H9 (cell line): ENCODE results near the gene DIAPH2. TPM values are rescaled to one million over a fixed set of nuclear protein-coding genes. Genes with fewer than 3 reads are reported as not detected.

Source experiments
- DNase-seq: peaks from one replicate; pipeline ENCODE4 v3.0.0-alpha.2; 2017
- H2AFZ ChIP-seq: one replicate; pipeline ENCODE4 v1.6.1; 2013; ENCODE audit warnings: mild to moderate bottlenecking, low read length, control low read depth, moderate library complexity
- H2AK5ac ChIP-seq: 2 replicates; pipeline ENCODE4 v1.6.1; 2013; ENCODE audit warnings: low read length, control low read depth, mixed read lengths; ENCODE audit not compliant: insufficient read length
- H2BK120ac ChIP-seq: one replicate; pipeline ENCODE4 v1.6.1; 2013; ENCODE audit warnings: low read depth, mild to moderate bottlenecking, low read length, control low read depth, inconsistent platforms; ENCODE audit not compliant: poor library complexity, severe bottlenecking
- H2BK12ac ChIP-seq: 2 replicates; pipeline ENCODE4 v1.6.1; 2013; ENCODE audit warnings: low read length, control low read depth, mixed read lengths, low read depth; ENCODE audit not compliant: insufficient read length
- H2BK15ac ChIP-seq: 2 replicates; pipeline ENCODE4 v1.6.1; 2013; ENCODE audit warnings: low read depth, low read length, control low read depth
- H2BK20ac ChIP-seq: one replicate; pipeline ENCODE4 v1.6.1; 2013; ENCODE audit warnings: low read depth, mild to moderate bottlenecking, low read length, control low read depth, inconsistent platforms; ENCODE audit not compliant: poor library complexity, severe bottlenecking
- H2BK5ac ChIP-seq: 2 replicates; pipeline ENCODE4 v1.6.1; 2013; ENCODE audit warnings: low read length, control low read depth, mixed read lengths; ENCODE audit not compliant: insufficient read length
- H3K14ac ChIP-seq: 2 replicates; pipeline ENCODE4 v1.6.1; 2013; ENCODE audit warnings: low read length, control low read depth; ENCODE audit not compliant: insufficient read depth
- H3K18ac ChIP-seq: 2 replicates; pipeline ENCODE4 v1.6.1; 2013; ENCODE audit warnings: low read depth, mild to moderate bottlenecking, mixed read lengths, low read length, control low read depth; ENCODE audit not compliant: insufficient read length
- H3K23ac ChIP-seq: 2 replicates; pipeline ENCODE4 v1.6.1; 2013; ENCODE audit warnings: low read length, control low read depth, mixed read lengths, low read depth; ENCODE audit not compliant: insufficient read length
- H3K23me2 ChIP-seq: 2 replicates; pipeline ENCODE4 v1.6.1; 2013; ENCODE audit warnings: low read depth, mild to moderate bottlenecking, mixed read lengths, low read length, control low read depth; ENCODE audit not compliant: insufficient read length, poor library complexity, severe bottlenecking
- H3K27ac ChIP-seq: 2 replicates; pipeline ENCODE4 v1.5.1; 2013; ENCODE audit warnings: low read length, control low read depth, mixed read lengths, low read depth; ENCODE audit not compliant: insufficient read length
- H3K27me3 ChIP-seq: 2 replicates; pipeline ENCODE4 v1.6.1; 2013; ENCODE audit warnings: low read length, control low read depth, inconsistent platforms; ENCODE audit not compliant: insufficient read depth
- H3K4ac ChIP-seq: 2 replicates; pipeline ENCODE4 v1.6.1; 2013; ENCODE audit warnings: low read depth, mild to moderate bottlenecking, control low read depth, inconsistent platforms, low read length, moderate library complexity
- H3K4me1 ChIP-seq: 2 replicates; pipeline ENCODE4 v1.6.1; 2013; ENCODE audit warnings: low read length, control low read depth, inconsistent platforms; ENCODE audit not compliant: insufficient read depth
- H3K4me2 ChIP-seq: 2 replicates; pipeline ENCODE4 v1.6.1; 2013; ENCODE audit warnings: low read length, control low read depth, mixed read lengths; ENCODE audit not compliant: insufficient read length, insufficient read depth
- H3K56ac ChIP-seq: 2 replicates; pipeline ENCODE4 v1.6.1; 2013; ENCODE audit warnings: low read depth, mild to moderate bottlenecking, mixed read lengths, low read length, control low read depth; ENCODE audit not compliant: insufficient read length
- H3K79me1 ChIP-seq: 2 replicates; pipeline ENCODE4 v1.6.1; 2013; ENCODE audit warnings: low read depth, mild to moderate bottlenecking, moderate library complexity, low read length, control low read depth, inconsistent platforms; ENCODE audit not compliant: insufficient read depth, poor library complexity, severe bottlenecking
- H3K79me2 ChIP-seq: 2 replicates; pipeline ENCODE4 v1.6.1; 2013; ENCODE audit warnings: low read length, control low read depth, inconsistent platforms; ENCODE audit not compliant: insufficient read depth
- H3K9ac ChIP-seq: 2 replicates; pipeline ENCODE4 v1.6.1; 2013; ENCODE audit warnings: low read length, control low read depth, mixed read lengths; ENCODE audit not compliant: insufficient read length; ENCODE audit errors: extremely low read depth
- H3K9me3 ChIP-seq: one replicate; pipeline ENCODE4 v1.6.1; 2013; ENCODE audit warnings: low read depth, low read length, inconsistent platforms; ENCODE audit not compliant: control insufficient read depth
- H3T11ph ChIP-seq: one replicate; pipeline ENCODE4 v1.6.1; 2013; ENCODE audit warnings: mild to moderate bottlenecking, low read length, control low read depth, inconsistent platforms
- H4K20me1 ChIP-seq: one replicate; pipeline ENCODE4 v1.6.1; 2013; ENCODE audit not compliant: control insufficient read depth, insufficient read length, insufficient read depth
- H4K5ac ChIP-seq: 2 replicates; pipeline ENCODE4 v1.6.1; 2013; ENCODE audit warnings: low read depth, mild to moderate bottlenecking, mixed read lengths, low read length, control low read depth; ENCODE audit not compliant: insufficient read length
- H4K8ac ChIP-seq: replicated peaks from 2 replicates; pipeline ENCODE4 v1.6.1; 2013; ENCODE audit warnings: low read length, control low read depth, mixed read lengths, low read depth; ENCODE audit not compliant: insufficient read length
- H4K91ac ChIP-seq: 2 replicates; pipeline ENCODE4 v1.6.1; 2013; ENCODE audit warnings: low read depth, mild to moderate bottlenecking, moderate library complexity, mixed read lengths, low read length, control low read depth; ENCODE audit not compliant: insufficient read length
- H3K27ac Mint-ChIP-seq, 3 experiments: 2 replicates in 2 of 3; 3 replicates in 1 of 3; pipeline ENCODE4 v1.8.0; 2020 to 2021; ENCODE audit warnings: mixed read lengths in 3 of 3, mild to moderate bottlenecking in 1 of 3, moderate library complexity in 1 of 3
- H3K27me3 Mint-ChIP-seq: 2 replicates; pipeline ENCODE4 v1.8.0; 2021; ENCODE audit warnings: low read depth, mild to moderate bottlenecking, moderate library complexity, mixed read lengths
- H3K36me3 Mint-ChIP-seq, 3 experiments: 2 replicates in 2 of 3; 3 replicates in 1 of 3; pipeline ENCODE4 v1.8.0; 2020 to 2021; ENCODE audit warnings: low read depth in 3 of 3, mixed read lengths in 3 of 3; ENCODE audit not compliant: insufficient read depth in 1 of 3
- H3K4me1 Mint-ChIP-seq, 2 experiments: 2 replicates each; pipeline ENCODE4 v1.8.0; 2020; ENCODE audit warnings: mixed read lengths in 2 of 2
- H3K4me3 Mint-ChIP-seq, 2 experiments: 2 replicates in 1 of 2; 3 replicates in 1 of 2; pipeline ENCODE4 v1.8.0; 2020 to 2021; ENCODE audit warnings: mild to moderate bottlenecking in 2 of 2, mixed read lengths in 2 of 2, moderate library complexity in 1 of 2
- H3K9me3 Mint-ChIP-seq, 2 experiments: 2 replicates in 1 of 2; 3 replicates in 1 of 2; pipeline ENCODE4 v1.8.0; 2020; ENCODE audit warnings: mild to moderate bottlenecking in 2 of 2, mixed read lengths in 2 of 2, moderate library complexity in 1 of 2
- CTCF ChIP-seq: fragments of 200-600 bp; sonication (generic); conservative IDR thresholded peaks from 3 replicates; pipeline ENCODE4 v1.8.0; 2021; ENCODE audit warnings: antibody characterized with exemption, mild to moderate bottlenecking
- total RNA-seq: library from RNA; stranded (reverse); gene quantifications from 2 replicates; pipeline ENCODE4 v1.2.1, GENCODE V29; 2021

Gene DIAPH2
- total RNA-seq, 1 experiment from 2014 or later: 45.4 TPM

GRCh38 chrX:97387004-97387403, 702.4 kb downstream of the DIAPH2 start:
- no peak overlapping the region for H2AK5ac ChIP-seq
- H4K8ac ChIP-seq: no peak overlapping the region
- H3K27ac ChIP-seq: no peak overlapping the region
- H3K4me1 ChIP-seq: no peaks in the 10 kb centered on the region
- H4K91ac ChIP-seq: no peak overlapping the region
- no peak for DNase-seq
- no peak overlapping the region for H3K4ac ChIP-seq
- Mint-ChIP-seq H3K4me3 (no peak overlapping the region), H3K36me3 (peaks cover 13 to 57% (median 56%) of the 10 kb centered on the region in 3 experiments; a peak in 6 of 7 replicates), H3K27ac (peak overlapping the region in 2 of 3 experiments; percentile 18 to 31; a peak in 2 of 7 replicates), H3K4me1 (no peaks in the 10 kb centered on the region), H3K9me3 (peaks cover 0 to 4% of the 10 kb centered on the region in 2 experiments; a peak in 2 of 5 replicates), H3K27me3 (no peaks in the 10 kb centered on the region)
- H3K23me2 ChIP-seq: no peaks in the 10 kb centered on the region
- no peak overlapping the region for H2BK120ac ChIP-seq
- no peak overlapping the region for H2AFZ ChIP-seq
- no peaks in the 10 kb centered on the region for H3K27me3 ChIP-seq
- H3K56ac ChIP-seq: no peak overlapping the region
- H3K18ac ChIP-seq: no peak overlapping the region
- H2BK12ac ChIP-seq: no peak overlapping the region
- H3K14ac ChIP-seq: no peak overlapping the region
- no peak overlapping the region for H2BK15ac ChIP-seq
- no peak overlapping the region for H2BK5ac ChIP-seq
- H3K4me2 ChIP-seq: no peak overlapping the region
- TF ChIP-seq CTCF: no peak
- H4K20me1 ChIP-seq: no peaks in the 10 kb centered on the region
- no peaks in the 10 kb centered on the region for H3K9me3 ChIP-seq
- peaks cover 4% of the 10 kb centered on the region for H3K79me1 ChIP-seq
- no peak overlapping the region for H3K23ac ChIP-seq
- H2BK20ac ChIP-seq: no peak overlapping the region
- no peak overlapping the region for H3K9ac ChIP-seq
- H4K5ac ChIP-seq: no peak overlapping the region
- H3K79me2 ChIP-seq: no peaks in the 10 kb centered on the region
- no peak overlapping the region for H3T11ph ChIP-seq
